HG03196 (cell line): ENCODE measurements around the gene GGA1.
"Not testable (repeated sequence)": the region's sequence is repeated elsewhere in the genome, so short reads cannot be mapped to it uniquely, and the experiment has no call there.

ENCODE experiments used
- ATAC-seq: cut with Tn5 transposase; IDR thresholded peaks from one replicate; pipeline ENCODE4 v1.9.1; 2021; ENCODE audit not compliant: unreplicated experiment

Gene GGA1

DNA sequence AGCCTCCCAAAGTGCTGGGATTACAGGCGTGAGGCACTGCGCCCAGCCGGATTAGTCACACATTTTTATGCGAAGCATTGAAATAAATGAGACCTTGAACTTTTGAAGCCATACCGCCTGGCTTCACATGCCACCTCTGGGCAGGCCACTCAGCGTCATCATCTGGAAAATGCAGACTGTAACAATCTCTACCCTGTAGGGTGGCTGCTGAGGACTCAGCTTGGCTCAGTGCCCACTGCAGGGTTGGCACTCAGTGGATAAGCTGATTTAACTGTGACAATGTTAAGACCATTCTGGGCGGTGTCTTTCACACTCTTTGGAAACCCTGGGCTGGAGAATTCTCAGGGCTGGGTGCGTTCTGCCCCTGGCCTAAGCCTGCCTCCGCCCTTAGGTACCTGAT, 39.3 kb downstream of the GGA1 start:
- no peak for ATAC-seq

DNA sequence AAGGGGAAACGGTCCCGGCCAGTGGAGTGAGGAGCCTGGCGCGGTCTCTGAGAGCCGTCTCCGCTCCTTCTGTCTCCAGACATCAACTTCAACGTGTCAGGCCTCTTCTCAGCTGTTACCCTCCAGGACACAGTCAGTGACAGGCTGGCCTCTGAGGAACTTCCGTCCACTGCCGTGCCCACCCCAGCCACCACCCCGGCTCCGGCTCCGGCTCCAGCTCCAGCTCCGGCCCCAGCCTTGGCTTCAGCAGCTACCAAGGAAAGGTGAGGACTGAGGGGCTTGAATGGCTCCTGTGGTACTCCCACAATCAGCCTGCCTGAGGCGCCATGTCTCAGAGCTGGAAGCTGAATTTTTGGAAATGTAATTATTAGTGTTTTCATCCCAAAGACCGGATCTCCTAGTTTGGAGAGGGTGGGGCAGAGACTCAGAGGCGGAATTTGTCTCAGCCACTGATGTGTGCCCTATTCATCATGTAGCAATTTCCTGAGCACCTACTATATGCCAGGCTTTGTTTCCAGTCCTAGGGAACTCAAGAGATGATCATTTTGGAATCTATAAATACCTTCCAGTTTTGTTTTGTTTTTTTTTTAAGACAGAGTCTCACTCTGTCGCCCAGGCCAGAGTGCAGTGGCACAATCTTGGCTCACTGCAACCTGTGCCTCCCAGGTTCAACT, 42.0 kb downstream of the GGA1 start:
- ATAC-seq: no peak

DNA sequence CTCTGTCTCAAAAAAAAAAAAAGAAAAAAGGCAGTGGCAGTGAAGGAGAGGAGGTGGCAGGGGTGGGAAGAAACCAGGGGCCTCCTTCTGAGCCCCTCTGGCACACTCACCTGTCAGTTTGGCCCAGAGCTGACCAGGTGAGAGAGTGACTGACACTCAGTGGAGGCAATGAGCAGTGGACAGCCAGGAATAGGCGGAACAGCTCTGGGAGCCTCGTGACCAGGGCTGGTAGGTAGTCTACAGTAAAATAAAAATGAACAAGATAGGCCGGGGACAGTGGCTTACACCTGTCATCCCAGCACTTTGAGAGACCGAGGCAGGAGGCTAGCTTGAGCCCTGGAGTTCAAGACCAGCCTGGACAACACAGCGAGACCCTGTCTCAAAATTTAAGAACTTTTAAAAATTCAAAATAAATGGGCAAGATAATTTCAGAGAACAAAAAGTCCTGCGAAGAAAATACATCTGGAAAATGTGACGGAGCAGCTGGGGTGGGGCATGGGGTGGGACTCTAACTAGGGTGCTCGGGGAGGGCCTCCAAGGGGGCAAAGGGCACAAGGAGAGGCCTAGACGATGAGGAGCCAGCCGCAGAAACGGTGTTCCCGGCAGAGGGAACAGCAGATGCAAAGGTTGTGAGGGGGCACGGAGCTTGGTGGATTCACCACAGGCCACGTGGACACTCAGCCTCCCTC, 46.1 kb downstream of the GGA1 start:
- no peak for ATAC-seq

DNA sequence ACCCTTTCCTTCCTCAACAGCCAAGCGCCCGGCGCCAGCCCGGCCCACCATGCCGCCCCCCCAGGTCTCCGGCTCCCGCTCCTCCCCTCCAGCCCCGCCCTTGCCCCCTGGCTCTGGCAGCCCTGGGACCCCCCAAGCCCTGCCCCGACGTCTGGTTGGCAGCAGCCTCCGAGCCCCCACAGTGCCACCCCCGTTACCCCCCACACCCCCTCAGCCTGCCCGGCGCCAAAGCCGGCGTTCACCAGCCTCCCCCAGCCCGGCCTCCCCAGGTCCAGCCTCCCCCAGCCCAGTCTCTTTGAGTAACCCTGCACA, 46.6 kb downstream of the GGA1 start:
- no peak for ATAC-seq

DNA sequence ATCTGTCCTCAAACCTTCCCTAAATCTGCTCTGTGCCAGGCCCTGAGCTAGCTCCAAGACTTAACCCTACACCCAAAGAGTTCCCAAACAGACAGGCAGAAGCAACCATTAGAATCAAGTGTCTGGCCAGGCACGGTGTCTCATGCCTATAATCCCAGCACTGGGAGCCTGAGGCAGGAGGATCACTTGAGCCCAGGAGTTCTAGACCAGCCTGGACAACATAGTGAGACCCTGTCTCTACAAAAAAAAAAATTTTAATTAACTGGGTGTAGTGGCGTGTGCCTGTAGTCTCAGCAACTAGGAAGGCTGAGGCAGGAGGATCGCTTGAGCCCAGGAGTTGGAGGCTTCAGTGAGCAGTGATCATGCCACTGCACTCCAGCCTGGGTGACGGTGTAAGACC, 47.9 kb downstream of the GGA1 start:
- not testable (repeated sequence) for ATAC-seq

DNA sequence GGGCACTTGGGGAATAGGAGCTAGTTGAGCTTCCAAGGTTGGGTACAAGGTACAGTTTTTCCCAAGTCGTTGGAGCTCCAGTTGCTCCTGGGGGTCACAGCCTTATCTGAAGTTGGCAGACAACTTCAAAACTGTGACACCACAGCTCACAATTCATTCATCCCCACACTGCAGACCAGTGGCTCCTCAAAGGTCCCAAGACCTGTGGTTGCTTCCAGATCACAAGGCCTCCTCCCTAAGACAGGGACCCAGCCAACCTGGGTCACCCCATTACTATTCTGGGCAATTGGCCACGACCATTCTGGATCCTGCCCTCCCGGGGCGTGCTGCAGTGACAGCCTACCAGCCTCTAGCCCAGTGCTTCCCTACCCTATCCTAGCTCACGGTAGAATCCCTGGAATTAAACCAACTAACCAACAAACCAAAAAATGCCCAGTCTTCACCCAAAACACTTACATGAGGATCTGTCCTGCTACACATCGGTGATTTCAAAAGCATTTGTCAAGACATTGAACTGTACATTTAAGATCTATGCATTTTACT, 49.0 kb downstream of the GGA1 start:
- no peak for ATAC-seq

DNA sequence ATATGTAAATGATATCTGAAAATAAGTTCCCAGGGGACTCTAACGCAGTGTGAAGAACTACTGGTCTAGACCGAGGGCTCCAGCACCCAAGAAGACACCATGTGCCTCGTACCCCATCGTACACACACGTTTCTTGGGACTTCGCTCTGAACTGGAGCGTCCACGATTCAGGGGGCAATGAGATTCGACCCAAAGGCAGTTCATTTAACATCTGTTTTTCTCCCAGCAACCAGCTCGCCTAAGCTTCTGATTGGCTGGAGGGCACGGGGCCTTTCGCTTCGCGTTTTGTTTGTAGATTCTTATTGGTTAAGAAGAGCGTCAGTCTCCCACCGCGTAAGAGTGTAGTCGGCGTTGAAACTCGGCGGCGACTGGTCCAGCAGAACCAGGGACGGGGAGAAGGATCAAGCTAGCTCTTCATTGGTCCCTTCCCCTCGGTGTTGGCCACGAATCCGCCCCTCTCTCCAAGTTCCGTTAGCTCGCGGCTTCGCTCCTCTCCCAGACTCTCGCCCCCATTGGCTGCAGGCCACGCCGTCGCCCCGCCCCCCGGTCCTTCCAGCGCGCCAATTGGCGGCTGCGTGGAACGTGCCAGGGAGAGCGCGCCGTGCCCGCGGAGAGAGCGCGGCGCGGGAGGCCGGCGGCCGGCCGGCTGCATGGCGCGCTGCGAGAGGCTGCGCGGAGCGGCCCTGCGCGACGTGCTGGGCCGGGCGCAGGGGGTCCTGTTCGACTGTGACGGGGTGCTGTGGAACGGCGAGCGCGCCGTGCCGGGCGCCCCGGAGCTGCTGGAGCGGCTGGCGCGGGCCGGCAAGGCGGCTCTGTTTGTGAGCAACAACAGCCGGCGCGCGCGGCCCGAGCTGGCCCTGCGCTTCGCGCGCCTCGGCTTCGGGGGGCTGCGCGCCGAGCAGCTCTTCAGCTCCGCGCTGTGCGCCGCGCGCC, 49.8 kb downstream of the GGA1 start, which contains the start of gene PDXP:
Gene PDXP, plus strand, starts transcription at position 591 of the 933 bp plus-strand sequence. Its CDS starts 60 bp downstream, at position 651.
- ATAC-seq: peak; percentile 81

DNA sequence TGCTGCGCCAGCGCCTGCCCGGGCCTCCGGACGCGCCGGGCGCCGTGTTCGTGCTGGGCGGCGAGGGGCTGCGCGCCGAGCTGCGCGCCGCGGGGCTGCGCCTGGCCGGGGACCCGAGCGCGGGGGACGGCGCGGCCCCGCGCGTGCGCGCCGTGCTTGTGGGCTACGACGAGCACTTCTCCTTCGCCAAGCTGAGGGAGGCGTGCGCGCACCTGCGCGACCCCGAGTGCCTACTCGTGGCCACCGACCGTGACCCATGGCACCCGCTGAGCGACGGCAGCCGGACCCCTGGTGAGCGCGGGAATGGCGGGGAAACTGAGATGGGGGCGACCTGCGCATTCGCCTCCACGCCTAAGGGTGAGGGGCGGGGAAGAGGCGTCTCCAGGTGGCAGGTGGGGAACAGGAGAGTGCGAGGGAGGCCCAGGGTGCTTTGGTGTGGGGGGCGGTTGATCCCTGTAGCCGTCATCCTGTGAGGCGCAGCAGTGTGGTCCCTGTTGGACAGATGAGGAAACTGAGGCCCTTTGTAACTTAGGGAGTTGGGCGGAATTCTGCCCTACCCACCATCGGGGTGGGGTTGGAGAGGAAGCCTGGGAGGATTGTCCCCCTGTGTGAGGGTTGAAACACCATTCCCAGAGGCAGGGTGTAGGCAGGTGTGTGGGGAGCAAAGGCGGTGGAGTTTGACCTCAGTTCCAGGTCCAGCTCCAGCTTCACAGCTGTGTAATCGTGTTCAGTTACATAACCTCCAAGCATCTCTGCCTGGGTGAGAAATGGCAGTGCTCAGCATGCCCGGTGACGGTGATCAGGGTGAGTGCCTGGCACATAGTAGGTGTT, 50.6 kb downstream of the GGA1 start:
- ATAC-seq: no peak

DNA sequence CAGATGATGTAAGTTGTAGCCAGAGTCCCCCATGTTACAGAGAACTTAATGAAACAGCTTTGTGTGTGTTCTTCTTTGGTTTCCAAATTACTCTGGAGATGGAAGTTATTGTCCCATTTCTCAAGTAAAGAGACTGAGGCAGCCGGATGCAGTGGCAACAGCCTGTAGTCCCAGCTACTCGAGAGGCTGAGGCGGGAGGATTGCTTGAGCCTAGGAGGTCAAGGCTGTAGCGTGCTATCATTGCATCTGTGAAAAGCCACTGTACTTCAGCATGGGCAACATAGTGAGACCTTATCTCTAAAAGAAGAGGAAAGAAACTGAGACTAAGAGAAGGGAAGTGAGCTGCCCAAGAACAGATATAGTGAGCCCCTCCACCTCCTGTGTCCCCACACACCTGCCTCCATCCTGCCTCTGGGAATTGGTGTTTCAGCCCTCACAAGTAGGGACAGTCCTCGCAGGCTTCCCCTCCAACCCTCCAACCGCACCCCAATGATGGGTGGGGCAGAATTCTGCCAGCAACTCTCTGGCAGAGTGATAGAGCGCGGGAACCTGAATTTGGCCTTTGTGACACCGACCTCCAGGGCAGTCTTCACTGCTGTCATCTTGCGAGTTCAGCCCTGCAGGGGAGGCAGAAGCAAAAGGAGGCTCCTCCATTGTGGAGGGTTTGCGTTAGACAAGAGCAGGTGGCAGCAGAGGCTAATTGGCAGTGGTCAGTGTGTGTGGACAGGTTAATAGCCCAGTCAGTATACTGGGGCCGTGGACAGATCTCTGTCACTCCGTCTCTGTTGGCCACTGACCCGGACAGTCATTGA, 51.5 kb downstream of the GGA1 start:
- ATAC-seq: no peak

DNA sequence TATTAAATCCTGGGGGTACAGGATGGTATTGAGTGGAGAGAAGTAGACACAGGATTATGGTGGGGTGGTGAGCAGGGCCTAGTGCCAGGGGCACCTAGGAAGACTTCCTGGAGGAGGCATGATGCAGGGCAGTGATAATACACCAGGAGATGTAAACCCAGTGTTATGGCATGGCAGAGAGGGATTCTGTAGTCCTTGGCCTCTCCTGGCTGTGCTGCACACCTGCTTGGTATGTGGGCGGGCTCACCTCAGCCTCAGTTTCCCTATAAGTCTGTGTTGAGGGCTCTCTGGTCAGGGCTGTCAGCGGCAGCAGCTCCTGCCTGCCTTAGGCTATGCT, 52.0 kb downstream of the GGA1 start:
- no peak for ATAC-seq

DNA sequence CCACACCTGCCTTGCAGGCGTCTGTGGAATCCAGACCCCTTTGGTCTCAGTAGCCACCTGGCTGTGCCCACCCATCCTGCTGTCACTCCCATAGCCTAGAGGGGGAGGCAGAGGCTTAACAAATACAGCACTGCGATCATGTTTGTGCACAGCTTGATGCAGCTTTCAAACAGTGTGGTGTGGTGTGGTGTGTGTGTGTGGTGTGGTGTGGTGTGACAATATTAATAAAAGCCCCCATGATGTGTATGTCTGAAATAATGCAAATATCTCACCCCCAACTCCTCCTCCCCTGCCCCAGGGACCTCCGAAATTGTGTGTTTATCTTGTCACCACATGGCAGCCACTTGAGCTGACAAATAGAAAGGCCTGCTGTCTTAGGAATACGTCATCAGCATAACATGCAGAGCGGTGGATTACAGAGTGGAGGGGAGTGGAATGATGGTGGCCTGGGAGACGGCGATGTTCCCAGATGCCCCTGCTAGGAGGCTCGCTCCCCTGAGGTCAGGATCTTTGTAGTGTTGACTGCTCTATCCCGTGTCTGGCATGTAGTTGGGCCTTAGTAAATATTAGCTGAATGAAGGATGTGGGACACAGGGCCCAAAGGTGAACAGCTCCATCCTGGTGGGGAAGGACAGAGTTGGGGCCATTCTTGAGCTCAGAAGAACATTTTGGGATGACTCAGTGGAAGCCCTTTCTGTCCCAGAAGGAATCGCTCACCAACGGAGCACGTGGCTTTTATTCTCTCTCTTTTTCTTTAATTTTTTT, 52.7 kb downstream of the GGA1 start:
- no peak for ATAC-seq

DNA sequence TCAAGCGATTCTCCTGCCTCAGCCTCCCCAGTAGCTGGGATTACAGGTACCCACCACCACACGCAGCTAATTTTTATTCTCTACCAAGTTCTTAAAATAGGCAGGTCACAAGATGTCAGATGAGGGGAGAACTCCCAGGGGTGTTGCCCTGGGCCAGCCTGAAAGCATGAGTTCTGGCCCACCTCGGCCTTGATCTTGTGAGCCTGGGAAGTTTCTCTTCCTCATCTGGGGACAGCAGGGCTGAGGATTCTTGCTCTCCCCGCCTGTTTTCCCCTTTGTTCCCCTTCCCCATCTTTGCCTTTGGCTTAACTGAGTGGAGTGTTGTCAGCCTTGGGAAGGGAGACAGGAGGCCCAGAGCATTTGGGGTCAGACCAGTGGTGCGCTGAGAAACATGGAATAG, 53.4 kb downstream of the GGA1 start:
- no peak for ATAC-seq

DNA sequence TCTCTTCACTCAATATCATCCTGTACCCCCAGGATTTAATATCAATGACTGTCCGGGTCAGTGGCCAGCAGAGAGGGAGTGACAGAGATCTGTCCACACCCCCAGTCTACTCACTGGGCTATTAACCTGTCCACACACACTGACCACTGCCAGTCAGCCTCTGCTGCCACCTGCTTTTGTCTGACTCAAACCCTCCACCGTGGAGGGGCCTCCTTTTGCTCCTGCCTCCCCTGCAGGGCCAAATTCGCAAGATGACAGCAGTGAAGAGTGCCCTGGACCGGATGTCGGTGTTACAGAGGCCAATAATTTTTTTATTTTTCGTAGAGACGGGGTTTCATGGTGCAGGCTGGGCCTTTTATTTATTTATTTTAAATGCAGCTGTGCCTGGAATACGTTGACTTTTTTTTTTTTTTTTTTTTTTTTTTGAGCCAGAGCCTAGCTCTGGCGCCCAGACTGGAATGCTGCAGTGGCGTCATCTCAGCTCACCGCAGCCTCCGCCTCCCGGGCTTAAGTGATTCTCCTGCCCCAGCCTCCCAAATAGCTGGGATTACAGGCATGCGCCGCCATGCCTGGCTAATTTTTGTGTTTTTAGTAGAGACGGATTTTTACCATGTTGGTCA, 55.0 kb downstream of the GGA1 start:
- ATAC-seq: no peak

DNA sequence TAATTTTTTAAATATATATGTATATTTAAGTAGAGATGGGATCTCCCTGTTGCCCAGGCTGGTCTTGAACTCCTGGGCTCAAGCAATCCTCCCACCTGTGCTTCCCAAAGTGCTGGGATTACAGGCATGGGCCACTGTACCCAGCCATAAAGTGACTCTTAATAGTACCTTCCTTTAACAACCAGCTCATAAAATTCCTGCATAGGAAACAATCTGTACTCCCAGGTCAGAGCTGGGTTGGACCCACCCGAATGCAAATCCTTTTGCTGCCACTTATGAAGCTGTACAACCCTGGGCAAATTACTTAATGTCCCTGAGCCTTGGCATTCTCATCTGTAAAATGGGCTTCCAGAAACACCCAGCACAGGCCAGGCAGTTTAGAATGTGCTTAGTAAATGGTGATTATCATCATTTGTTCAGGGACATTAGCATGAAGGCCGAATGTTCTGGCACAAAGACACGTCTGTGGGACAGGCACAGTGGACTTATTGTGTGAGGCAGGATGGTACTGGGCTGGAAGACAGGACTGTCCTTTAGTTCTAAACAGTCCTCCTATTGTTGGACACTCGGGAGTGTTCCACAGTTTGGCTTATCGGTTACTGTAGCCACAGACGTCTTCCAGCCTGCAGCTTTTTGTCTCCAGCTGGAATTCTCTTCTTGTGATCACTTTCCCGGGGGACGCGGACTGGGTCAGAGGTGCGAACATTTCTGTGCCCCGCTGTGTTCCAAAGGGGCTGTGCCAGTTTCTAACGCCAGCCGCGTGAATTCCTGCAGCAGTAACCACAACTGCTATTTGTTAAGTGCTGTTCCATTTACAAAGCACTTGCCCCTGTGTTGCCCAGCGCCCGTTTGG, 55.8 kb downstream of the GGA1 start:
- no peak for ATAC-seq

DNA sequence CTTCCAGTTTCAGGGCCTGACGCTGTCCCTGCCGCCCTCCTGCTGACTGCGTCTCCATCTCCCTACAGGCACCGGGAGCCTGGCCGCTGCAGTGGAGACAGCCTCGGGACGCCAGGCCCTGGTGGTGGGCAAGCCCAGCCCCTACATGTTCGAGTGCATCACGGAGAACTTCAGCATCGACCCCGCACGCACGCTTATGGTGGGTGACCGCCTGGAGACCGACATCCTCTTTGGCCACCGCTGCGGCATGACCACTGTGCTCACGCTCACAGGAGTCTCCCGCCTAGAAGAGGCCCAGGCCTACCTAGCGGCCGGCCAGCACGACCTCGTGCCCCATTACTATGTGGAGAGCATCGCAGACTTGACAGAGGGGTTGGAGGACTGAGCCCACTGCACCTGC, 56.9 kb downstream of the GGA1 start:
- no peak for ATAC-seq

DNA sequence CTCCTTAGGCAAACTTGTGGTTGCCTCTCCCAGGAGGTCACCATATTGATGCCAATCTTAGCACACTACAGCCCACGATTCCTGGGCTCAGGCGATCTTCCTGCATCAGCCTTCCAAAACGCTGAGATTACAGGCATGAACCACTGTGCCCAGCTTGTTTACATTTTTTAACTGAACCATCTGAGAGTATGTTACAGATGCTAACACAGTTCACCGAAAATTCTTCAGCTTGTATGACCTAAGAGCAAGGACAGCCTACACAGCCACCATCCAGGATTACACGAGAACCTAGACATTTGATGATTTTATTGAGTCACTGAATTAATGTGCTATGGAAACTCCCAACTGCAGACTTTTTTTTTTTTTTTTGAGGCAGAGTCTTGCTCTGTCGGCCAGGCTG, 61.0 kb downstream of the GGA1 start:
- ATAC-seq: no peak

DNA sequence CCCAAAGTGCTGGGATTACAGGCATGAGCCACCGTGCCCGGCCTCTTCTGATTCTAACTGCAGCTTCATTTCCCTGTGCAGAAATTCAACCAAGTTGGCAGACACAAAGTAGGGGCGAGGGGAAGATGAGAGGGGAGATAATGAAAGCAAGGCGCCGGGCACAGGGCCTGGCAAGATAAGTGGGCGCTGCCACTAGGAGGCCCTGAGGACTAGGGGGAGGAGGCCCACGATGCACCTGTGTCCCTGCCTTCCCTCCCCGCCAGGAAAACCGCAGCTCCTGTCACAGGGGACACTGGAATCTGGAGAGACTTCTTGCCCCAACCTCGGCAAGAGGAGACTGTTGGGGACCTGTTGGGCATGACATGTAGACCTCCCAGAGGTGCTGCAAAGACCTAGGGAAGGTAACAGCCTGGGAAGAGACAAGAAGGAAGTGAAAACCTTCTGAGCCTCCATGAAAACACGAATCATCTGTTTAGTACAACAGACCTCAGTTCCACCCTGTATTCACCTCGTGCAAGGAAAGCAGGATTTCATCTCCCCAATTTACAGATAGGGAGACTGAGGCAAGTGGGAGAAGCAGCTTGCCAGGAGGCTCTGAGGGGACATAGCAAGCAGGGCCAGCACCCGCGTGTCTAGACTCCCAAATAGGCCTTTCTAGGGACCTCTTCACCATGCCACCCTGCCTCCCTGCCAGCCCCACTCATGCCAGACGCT, 63.7 kb downstream of the GGA1 start:
- ATAC-seq: no peak
